Activated T-helper 9 cell treated with anti-CD3 and anti-CD28 coated beads, Interleukin-2, amount 50 U/mL, for 16 hours (primary cell): ENCODE results near the gene TPP2.

Source experiments
- DNase-seq: peaks from one replicate; pipeline ENCODE4 v3.0.0-alpha.2; 2020; ENCODE audit warnings: low read depth

Gene TPP2

DNA sequence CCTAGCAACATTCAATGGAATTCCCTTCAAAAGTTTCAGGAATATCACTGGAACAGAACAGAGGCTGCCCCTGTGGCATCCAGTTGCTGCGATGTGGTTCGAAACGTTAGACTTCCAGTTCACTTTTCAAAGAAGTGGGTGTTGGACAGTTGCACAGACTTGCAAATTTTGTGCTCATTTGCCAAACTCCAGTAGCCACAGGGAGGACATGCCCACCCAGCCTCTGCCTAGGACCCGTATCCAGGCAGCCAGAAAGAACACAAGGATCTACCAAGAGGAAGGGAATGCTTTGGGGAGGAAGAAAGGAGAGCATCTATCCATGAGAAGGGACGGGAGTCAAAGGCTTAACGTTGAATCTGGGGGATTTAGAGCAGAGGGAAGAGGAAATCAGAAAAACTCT lies 98.2 kb downstream of the TPP2 start, which contains the start of gene METTL21C:
Gene METTL21C (minus strand): TSS at position 108 of the 400 bp plus-strand sequence. CDS start 546 bp downstream, outside the sequence.
- no peak for DNase-seq

DNA sequence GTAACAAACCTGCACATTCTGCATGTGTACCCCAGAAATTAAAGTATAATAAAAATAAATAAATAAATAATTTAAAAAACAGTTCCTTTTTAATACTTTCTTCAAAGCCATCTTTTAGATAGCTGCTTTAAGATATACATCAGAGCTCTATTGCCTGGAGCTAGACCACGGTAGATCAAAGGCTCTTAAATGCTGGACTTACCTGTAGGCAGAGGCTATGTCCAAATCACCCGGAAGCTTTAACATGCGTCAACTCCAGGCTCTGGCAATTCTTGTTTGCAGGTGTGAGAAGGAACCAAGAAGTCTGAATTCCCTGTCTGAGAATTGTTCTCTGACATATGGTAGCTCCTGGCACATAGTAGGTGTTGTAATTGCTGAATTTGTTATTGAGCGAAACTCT lies 99.7 kb downstream of the TPP2 start:
- DNase-seq = no peak

DNA sequence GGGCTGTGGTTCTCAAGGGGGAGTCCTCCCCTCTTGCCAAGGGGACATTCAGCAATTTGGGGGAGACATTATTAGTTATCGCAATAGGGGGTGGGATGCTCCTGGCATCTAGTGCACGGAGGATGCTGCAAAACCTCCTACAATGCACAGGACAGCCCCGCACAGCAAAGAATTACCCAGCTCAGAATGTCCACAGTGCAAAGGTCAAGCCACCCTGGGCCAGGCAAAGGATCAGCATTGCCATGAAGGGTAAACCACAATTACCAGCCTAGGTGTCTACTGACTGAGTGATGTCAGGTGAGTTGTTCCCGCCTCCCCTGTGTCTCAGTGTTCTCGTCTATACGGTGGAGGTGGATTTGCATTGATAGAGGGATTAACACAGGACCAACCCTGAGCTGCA lies 100.5 kb downstream of the TPP2 start:
- no peak for DNase-seq

DNA sequence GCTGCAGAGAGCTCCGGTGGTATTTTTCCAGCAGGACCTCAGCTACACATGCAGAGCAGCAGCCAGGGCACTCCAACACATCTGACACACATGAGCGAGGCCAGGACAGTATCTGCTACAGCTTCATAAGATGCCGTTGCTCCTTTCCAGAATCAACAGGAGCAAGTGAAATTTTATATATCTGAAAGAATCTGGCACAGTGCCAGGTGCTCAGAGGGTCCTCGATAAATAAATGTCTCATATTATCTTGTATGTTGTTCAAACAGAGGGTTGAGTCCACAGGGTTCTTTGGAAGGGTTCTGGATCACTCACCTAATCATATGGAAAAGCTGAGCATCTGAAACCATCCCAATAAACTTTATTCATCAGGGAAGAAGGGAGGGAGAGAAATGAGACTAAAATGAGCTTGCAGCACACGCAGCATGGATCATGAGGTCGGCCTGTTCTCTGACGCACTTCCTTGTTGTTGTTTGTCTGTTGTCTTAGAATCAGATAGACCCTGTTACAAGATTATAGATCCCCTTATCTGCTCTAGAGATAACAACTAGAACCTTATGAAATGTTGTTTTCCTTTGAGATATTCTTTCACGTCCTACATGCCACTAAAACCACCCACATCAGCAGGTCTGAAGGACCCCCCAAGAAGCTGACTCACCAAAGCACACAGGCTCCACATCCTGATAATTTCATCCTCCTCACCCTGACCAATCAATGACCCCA lies 101.3 kb downstream of the TPP2 start:
- DNase-seq = no peak

DNA sequence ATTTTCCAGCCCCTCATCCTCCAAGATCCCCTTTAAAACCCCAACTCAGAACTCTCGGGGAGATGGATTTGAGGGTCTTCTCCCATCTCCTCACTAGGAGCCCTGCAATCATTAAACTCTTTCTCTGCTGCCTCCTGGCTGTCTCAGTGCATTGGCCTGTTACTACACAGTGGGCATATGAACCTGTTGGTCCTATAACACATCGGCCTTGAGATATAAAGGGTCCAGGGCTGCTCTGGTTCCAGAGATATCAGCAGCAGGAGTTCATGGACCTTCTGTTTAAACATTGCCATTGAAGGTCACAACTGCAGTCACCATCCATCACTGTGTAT lies 101.8 kb downstream of the TPP2 start:
- DNase-seq = no peak

DNA sequence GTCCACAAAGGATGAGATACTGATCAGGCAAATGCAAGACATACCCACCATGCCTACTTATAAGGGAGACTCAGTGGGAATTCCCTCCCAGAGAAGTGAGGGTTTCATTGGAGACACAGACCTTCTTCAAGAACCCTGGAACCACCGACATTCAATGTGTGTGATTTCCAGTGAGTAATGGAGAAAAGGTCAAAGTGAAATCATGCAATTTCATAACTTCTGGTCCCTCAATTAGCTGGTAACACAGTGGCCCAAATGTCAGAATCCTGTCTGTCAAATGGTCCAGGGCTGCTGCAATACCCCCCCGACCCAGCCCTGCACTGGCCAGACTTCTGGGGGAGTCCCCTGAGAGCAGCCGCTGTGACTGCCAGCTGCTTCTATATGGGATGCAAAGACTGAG lies 102.7 kb downstream of the TPP2 start:
- DNase-seq = no peak

DNA sequence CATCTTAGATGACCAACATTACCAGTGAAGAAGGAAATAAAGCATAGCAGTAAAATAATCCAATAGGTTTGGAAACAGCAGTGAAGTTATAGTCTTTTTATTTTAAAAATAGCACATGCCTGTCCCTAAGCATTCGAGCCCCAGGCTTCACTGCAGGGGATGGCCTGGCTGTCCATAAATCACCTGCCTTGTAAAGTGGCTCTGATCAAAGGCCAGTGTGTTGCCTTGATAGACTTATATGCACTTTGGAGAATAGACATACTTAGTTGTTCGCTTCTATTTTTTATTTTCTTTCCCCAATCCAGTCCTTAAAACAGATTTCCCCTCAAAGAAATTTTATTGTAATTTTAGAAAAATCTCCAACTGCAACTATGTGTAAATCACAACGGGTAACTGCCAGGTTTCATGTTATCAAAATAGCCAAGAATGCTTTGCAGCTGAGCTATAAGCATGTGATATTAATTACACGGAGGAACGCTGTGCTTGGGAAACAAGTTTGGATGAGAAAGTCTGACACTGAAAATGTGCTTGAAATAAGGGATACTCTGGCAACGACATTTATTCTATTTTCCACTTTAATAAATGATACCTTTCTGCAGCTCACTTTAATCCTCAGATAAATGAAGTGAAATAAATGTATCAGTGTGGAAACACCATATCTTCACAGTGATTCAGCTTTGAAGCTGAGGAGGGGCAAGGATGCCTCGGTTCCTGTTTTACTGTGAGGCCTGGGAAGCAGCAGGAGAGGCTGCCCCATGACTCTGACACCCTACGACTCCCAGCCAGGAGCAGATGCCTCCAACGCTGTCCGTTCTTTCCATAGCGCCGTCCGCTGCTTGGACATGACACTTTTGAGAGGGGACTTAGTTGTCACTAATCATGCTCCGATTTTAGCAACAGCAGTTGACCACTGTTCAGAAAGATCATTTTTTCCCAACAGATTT lies 103.6 kb downstream of the TPP2 start:
- DNase-seq = no peak

DNA sequence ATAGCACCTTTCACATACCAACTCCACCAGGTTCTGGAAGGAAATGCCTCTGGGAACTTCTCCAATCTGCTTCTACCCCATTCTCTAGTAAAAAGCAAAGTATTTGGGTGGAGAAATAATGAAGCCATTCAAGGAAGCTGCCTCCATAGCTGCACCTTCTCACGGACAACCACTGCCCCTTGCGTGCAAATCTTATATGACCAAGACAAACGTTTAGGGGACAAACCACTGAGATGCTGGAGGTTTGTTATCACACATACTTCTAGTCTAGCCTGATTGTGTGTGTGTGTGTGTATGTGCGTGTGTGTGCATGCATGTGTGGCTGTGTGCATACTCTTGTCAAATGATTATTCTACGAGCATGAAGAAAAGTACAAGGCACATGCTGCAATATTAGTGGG lies 104.5 kb downstream of the TPP2 start:
- no peak for DNase-seq

DNA sequence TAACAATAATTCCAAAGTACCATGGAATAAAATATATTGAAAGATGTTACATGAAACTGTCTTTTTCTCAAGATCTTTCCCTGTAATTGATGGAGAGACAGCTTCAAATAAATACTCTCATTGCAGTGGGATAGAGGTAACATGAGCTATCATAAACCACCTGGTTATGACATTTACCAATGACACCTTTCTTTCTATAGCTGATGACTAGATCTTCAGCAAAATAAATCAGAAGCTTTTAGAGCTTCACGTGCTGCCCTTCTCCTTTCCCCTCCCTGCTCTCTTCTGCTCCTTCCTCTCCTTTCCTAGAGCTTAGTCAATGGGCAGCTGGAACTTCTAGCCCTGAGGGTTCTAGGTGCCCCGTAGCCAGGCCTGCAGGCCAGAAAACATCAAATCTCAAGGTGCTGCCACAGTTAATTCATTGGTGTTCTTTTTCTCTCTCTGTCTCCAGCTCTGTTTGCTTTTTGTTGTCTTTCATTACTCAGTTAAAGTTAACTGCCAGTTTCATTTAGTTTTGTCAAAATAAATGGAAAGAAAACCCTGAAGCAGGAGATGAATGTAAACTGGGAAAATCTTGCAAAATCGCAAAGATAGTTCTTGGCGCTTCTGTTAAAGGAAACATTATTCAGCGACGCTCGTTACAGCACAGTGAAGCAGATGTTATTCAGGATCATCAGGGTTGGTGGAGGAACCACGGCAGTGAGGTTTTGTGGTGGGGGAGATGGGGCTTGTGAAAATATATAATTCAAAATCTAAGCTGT lies 106.4 kb downstream of the TPP2 start:
- no peak for DNase-seq

DNA sequence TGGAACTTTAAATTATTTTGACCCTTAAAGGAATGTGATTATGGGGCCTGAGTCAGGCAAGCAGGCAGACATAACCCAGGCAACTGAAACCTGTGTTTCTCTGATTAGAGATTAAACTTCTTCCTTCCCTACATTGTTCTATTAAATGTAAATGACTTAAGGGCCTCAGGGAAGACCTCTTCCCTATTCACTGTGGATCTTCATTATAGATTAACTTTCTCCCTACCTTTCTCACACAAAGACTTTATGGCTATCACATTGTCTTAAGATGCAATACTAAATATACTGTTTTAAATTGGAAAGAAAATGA lies 106.9 kb downstream of the TPP2 start:
- no peak for DNase-seq

DNA sequence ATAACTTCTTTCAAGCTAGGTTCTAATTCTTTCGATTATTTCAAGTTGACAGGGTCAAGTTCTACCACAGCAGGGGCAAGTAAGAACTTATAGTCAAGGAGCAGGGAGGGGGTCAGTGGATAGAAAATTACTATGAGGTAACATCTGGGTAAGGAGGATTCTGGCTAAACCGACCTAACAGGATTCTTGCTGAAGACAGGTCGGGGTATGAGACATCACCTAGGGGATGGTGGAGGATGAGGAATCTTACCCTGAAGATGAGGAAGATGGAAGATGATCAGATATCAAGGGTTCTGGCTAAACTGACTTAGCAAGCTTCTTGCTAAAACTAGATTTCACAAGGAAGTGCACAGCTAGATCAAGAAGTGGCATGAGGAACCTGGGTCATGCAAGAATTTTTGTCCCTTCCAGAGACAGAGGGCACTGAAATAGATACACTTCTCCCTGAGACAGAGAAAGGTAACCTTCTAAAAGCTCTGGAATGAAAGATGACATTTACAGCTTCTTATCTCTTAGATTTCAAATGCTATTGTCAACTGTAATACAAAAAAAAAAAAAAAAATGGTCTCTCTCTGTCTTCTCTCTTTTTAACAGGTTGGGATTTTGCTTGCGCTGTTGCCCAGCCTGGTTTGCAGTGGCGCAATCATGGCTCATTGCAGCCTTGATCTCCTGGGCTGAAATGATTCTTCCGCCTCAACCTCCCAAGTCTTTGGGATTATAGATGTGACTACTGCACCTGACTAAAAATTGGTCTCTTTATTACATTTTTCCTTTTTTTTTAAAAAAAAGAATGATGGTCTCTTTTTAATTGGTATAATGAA lies 107.7 kb downstream of the TPP2 start:
- no peak for DNase-seq

DNA sequence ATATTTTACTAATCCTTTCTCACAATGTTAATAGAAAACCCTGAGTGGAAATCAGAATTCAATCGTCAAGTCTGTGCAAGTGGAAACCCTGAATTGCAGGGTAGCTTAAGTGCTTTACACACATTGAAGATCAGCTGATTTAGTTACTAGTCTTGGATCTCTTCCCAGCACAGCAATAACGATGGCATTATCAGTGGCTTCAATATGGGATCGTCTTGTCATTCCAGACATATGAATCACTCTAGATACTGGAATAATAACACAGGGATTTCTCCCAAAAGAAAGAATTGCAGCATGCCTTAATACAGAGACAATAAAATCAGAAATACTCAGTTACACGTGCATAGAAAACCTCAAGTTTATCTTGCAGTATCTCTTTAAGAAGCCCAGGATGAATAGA lies 110.7 kb downstream of the TPP2 start:
- DNase-seq = no peak

DNA sequence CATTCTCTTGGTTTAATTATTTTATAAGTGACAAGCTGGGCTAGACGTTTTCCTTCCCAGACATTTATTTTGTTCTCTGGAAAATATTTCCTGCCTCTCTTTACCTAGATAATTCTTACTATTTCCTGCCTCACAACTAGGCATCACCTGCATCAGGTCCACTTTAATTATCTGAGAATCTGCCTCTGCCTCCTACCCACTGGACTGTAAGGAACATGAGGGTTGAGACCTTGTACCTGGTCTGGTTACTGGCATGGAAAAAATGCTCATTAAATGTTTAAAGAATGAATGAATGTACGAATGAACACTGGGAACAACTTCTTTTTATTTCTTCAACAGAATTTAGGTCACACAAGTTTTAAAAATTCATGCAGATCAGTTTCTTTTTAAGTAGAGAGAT lies 111.4 kb downstream of the TPP2 start:
- no peak for DNase-seq

DNA sequence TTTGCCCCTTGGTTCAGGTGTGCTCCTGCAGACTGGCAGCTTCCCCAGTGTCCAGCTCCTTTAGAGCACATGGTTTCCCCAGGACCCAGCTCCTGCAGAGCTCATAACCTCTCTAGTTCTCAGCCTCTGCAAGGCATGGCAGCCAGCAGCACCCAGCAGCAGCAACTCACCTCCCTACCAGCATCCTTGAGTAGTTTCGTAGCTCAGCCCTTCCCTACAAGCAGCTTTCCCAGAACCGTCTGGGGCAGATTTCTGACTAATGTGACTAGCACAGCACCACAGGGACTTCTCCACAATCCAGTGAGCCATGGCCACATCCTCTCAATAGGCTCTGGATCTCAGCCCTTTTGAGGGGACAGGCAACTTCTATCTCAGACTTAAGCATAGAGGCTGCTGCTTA lies 112.2 kb downstream of the TPP2 start:
- DNase-seq = no peak

DNA sequence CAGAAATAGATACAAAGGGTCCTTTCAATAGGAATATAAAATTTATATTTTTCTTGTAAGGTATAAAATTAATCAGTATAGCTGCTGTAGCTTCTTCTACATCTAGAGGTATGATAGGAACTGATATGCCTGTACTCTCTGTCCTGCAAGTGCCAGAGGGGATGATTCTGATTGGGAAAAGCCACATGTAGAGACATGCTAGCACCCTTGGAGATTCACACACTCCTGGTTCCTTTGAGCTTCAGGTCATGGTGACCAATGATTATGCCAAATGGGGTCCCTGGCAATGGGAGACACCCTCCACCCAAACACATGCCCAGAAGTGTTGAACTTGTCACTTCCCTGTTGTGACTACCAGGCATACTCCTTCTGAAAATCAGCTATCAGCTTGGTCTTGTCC lies 112.8 kb downstream of the TPP2 start:
- DNase-seq = no peak

DNA sequence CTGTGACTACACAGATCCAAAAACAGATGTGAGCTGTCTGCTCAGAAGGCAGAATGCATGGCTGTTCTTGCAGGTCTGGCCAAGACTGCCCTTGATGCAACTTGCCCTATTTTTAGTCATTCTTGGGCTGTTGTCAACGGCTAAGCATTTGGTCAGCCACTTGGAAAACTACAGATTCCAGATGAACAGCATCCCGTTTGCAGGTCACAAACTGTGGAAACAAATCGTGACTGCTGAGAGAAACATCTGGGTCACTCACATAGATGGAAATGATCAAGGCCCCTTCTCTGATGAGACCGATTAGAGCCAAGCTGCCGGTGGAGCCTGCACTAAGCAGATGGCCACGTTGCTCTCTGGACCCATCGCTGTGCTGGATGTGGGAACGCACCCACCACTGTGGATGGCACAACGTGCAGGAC lies 113.5 kb downstream of the TPP2 start:
- DNase-seq = no peak

DNA sequence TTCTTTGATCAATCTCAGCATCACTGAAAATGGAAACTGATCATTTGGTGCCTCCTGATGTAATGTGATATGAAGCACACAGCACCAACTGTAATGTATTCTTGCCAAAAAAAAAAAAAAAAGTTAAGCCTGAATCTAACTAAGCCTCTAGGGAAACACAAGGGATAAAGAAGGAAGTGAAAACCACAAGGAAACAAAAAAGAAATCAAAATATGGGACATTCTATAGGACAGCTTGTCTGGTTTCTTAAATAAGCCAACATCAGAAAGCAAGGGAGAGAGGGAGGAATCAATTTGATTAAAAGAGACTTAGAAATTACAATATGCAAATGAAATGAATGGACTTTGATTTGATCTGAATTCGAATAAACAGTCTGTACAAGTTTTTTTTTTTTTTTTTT lies 118.7 kb downstream of the TPP2 start:
- DNase-seq = no peak

DNA sequence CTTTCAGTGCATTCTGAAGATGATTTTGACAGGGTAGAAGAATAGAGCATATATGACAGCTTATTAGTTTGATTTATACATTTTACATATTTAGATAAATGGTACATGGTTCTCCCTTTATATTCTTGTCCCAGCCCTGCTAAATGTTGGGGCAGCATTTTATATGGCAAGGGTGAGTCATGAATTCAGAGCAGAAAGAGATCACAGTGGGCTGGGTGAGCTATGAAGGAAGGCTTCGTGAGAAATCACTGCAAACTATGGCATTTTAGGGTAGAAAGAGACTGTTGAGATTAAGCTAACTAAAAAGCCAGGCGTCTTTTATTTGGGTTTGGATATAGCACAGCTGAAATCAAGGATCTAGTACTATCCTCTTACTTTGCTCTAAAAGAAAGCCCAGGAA lies 122.0 kb downstream of the TPP2 start:
- no peak for DNase-seq

DNA sequence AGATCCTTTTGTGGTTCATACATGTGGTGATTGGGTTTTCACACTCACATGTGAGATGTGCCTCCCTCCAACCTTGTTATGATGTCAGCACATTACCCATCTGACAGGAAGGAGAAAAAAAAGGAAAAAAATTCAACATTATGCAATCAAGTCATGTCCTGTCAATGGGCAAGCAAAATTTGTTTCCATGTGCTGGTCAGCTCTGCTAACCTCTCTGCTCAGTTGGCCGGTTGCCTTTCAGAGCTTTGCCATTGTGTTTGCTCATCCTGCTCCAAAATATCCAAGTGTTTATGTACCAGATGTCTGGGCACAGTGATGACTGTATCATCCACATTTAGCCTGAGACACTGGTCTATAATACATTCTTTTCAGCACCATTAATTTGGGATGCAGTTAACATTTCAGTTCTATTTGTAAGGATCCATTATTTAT lies 125.0 kb downstream of the TPP2 start:
- no peak for DNase-seq

DNA sequence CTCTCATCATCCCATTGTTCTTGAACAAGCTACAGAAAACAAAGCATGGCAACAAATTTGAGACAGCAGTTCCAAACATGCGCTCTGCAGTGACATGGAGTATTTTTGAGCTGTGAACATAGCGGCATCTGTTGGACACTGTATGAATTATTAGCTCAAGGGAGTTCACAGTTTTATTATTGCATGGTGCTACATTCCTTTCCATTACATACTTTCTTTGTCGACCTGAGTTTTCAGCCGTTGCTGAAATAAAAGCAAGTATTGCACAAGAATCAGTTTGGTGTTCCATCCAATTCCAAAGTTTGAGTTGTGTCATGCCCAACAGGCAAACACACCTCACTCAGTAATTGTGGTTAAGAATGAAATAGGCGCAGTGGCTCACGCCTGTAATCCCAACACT lies 128.1 kb downstream of the TPP2 start:
- no peak for DNase-seq

DNA sequence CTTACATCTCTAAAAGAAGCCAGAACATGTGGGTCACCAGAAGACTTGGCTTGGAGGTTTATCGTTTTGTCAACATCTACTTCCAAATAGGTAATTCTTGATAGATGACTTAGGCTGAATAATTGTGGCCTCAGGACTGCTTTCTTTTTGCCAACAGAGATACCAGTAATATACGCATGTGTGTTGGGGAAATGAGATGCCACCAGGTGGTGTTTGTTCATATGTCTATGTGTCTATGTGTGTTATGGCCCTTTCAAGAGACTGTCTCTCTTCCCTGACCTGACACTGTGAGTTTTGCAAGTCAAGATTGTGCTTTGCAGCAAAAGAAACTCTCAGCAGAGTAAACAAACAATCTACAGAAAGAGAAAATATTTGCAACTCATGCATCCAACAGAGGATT lies 129.6 kb downstream of the TPP2 start:
- no peak for DNase-seq
